GM12878 (cell line): Measurements from ENCODE around the gene DAAM2. TPM values are rescaled to one million over a fixed set of nuclear protein-coding genes. Genes with fewer than 3 reads are reported as not detected.

ENCODE experiments used
- ATAC-seq: fragments of 200-7000 bp; cut with Tn5 transposase; 3 replicates; pipeline ENCODE4 v1.9.1; 2020; ENCODE audit warnings: mild to moderate bottlenecking, moderate library complexity
- BruUV-seq: library from RNA; stranded (reverse); fragments of 400-500 nt; replicated peaks from 2 replicates; lab custom pipeline; 2021; lab: Mats Ljungman, UMichigan
- CTCF ChIA-PET: fragments of 300-600 bp; sonication (Branson Sonifier 250); formaldehyde crosslinking; extraction: SDS; loops from one replicate; lab custom pipeline; 2021; ENCODE audit warnings: inconsistent platforms; lab: Yijun Ruan, JAX
- POLR2A ChIA-PET: fragments of 350-600 bp; formaldehyde crosslinking; extraction: SDS; loops from one replicate; lab custom pipeline; 2021; ENCODE audit warnings: inconsistent platforms; lab: Charles Lee
- RAD21 ChIA-PET: fragments of 300-600 bp; sonication (Branson Sonifier 250); formaldehyde crosslinking; loops from one replicate; lab custom pipeline; 2023; ENCODE audit warnings: antibody characterized with exemption; ENCODE audit not compliant: unreplicated experiment; lab: Charles Lee
- SMC1A ChIA-PET: fragments of 300-600 bp; sonication (Branson Sonifier 250); formaldehyde crosslinking; loops from one replicate; lab custom pipeline; 2023; ENCODE audit not compliant: unreplicated experiment, uncharacterized antibody; lab: Charles Lee
- DNase-seq: peaks from one replicate; pipeline ENCODE4 v3.0.0-alpha.2; 2011; ENCODE audit warnings: low read depth, low spot score
- FAIRE-seq: peaks from 3 replicates; lab custom pipeline; 2011; peaks lifted over from hg19 to GRCh38; lab: Jason Lieb, UNC
- H2AFZ ChIP-seq: 2 replicates; pipeline ENCODE4 v1.6.0; 2011; ENCODE audit warnings: low read depth, low read length, control low read depth; ENCODE audit not compliant: control insufficient read depth
- H3K27ac ChIP-seq: 2 replicates; pipeline ENCODE4 v1.5.1; 2011; ENCODE audit warnings: control low read depth; ENCODE audit not compliant: control insufficient read depth, insufficient read depth
- H3K27me3 ChIP-seq, 2 experiments: replicated peaks in 1 of 2; 2 replicates each; pipeline versions ENCODE4 v1.6.0 to v1.6.1; 2011; ENCODE audit warnings: low read length in 1 of 2; ENCODE audit not compliant: control insufficient read depth in 2 of 2, insufficient read depth in 2 of 2
- H3K36me3 ChIP-seq, 2 experiments: 2 replicates each; pipeline ENCODE4 v1.5.1; 2011; ENCODE audit warnings: low read length in 1 of 2; ENCODE audit not compliant: control insufficient read depth in 2 of 2, insufficient read depth in 2 of 2
- H3K4me1 ChIP-seq: 2 replicates; pipeline ENCODE4 v1.6.1; 2011; ENCODE audit warnings: mild to moderate bottlenecking, low read length, moderate library complexity, mixed read lengths; ENCODE audit not compliant: control insufficient read depth, insufficient read depth
- H3K4me2 ChIP-seq: 2 replicates; pipeline ENCODE4 v1.6.0; 2011; ENCODE audit warnings: control low read depth; ENCODE audit not compliant: control insufficient read depth, insufficient read depth
- H3K4me3 ChIP-seq: fragments of 200-600 bp; sonication (generic); 2 replicates; pipeline ENCODE4 v1.5.1; 2016
- H3K79me2 ChIP-seq: 2 replicates; pipeline ENCODE4 v1.6.0; 2011; ENCODE audit warnings: low read length; ENCODE audit not compliant: control insufficient read depth, insufficient read depth
- H3K9ac ChIP-seq: 2 replicates; pipeline ENCODE4 v1.8.0; 2011; ENCODE audit warnings: low read length, control low read depth, mixed read lengths; ENCODE audit not compliant: control insufficient read depth, insufficient read depth
- H3K9me3 ChIP-seq: replicated peaks from 3 replicates; pipeline ENCODE4 v1.5.1; 2011; ENCODE audit warnings: mild to moderate bottlenecking, low read length; ENCODE audit not compliant: control insufficient read depth, insufficient read depth
- H4K20me1 ChIP-seq: 2 replicates; pipeline ENCODE4 v1.6.0; 2011; ENCODE audit not compliant: control insufficient read depth, insufficient read depth
- ATF7 ChIP-seq: fragments of 450-650 bp; IDR thresholded peaks from 2 replicates; pipeline ENCODE4 v1.6.1; 2016; ENCODE audit warnings: low read depth, mild to moderate bottlenecking
- CBX5 ChIP-seq: sonication (generic); IDR thresholded peaks from 2 replicates; pipeline ENCODE4 v1.6.1; 2016; ENCODE audit warnings: low read depth, moderate library complexity, mild to moderate bottlenecking, inconsistent platforms
- IRF5 ChIP-seq: fragments of 450-650 bp; IDR thresholded peaks from 2 replicates; pipeline ENCODE4 v1.6.1; 2017; ENCODE audit warnings: borderline replicate concordance
- JUNB ChIP-seq: IDR thresholded peaks from 2 replicates; pipeline ENCODE4 v1.6.1; 2016; ENCODE audit warnings: antibody characterized with exemption, mild to moderate bottlenecking
- MTA3 ChIP-seq: IDR thresholded peaks from 2 replicates; pipeline ENCODE4 v1.6.1; 2012; ENCODE audit warnings: low read length, inconsistent platforms, borderline replicate concordance
- NFIC ChIP-seq: IDR thresholded peaks from 2 replicates; pipeline ENCODE4 v1.6.1; 2012; ENCODE audit warnings: low read depth, mild to moderate bottlenecking, inconsistent platforms, low read length, moderate library complexity
- PML ChIP-seq: IDR thresholded peaks from 2 replicates; pipeline ENCODE4 v1.6.1; 2012; ENCODE audit warnings: low read length, inconsistent platforms
- PRDM15 ChIP-seq: fragments of 450-650 bp; formaldehyde crosslinking; IDR thresholded peaks from 2 replicates; pipeline ENCODE4 v1.4.0; 2020; ENCODE audit warnings: mild to moderate bottlenecking, moderate library complexity
- SMARCA5 ChIP-seq: fragments of 450-650 bp; IDR thresholded peaks from 2 replicates; pipeline ENCODE4 v1.6.1; 2017; ENCODE audit warnings: mild to moderate bottlenecking
- TBL1XR1 ChIP-seq: IDR thresholded peaks from 2 replicates; pipeline ENCODE4 v1.6.1; 2012; ENCODE audit warnings: low read depth, low read length, improper control_type of control experiment
- ZNF687 ChIP-seq: fragments of 450-650 bp; IDR thresholded peaks from 2 replicates; pipeline ENCODE4 v1.6.1; 2017; ENCODE audit warnings: mild to moderate bottlenecking, moderate library complexity
- WGBS: methylation state at CpG from one replicate; pipeline ENCODE4 v1.1.6; 2016; ENCODE audit warnings: low lambda C conversion rate; ENCODE audit not compliant: insufficient replicate concordance, insufficient coverage; ENCODE audit errors: missing lambda C conversion rate; 5-methylcytosine and 5-hydroxymethylcytosine counted together
- in situ Hi-C: fragments of 300-500 bp; cut with MboI; formaldehyde crosslinking; loops from 9 replicates; pipeline ENCODE4 v1.14.3; 2018; ENCODE audit warnings: mixed read lengths
- intact Hi-C: fragments of 100-400 bp; cut with micrococcal nuclease; formaldehyde crosslinking; loops from one replicate; pipeline ENCODE4 v1.14.2; 2022; ENCODE audit not compliant: unreplicated experiment
- polyA plus RNA-seq, 11 experiments: library from polyadenylated mRNA; depleted of rRNA in 4 of 11; unstranded in 6 of 11; stranded (reverse) in 5 of 11; fragments of >200 nt; fragmentation: Nextera tagmentation in 4 of 11; fragmentation: Illumina TruSeq in 1 of 11; extraction: Ambion mirVana in 4 of 11; extraction: Trizol in 1 of 11; gene quantifications; 1 replicate in 1 of 11; 2 replicates in 10 of 11; pipeline versions ENCODE4 v1.2.1 to v1.2.3, GENCODE V29; 2011 to 2016; ENCODE audit warnings: inconsistent platforms in 2 of 11, missing spikeins in 2 of 11, low read depth in 1 of 11
- total RNA-seq, 4 experiments: library from RNA; depleted of rRNA in 3 of 4; stranded (reverse); fragments of >200 nt in 3 of 4; fragmentation: Illumina TruSeq in 1 of 4; extraction: Trizol in 1 of 4; gene quantifications; 2 replicates each; pipeline versions ENCODE4 v1.2.1 to v1.2.3, GENCODE V29; 2013 to 2021

DAAM2 gene
- total and polyA plus RNA-seq, 10 of the 15 experiments (the other 5 are each of a cell fraction or from before 2014, with no cell fraction given) = 0.05 to 0.22 TPM; not detected in 8

GRCh38 chr6:39926668-39927067 lies 134.5 kb downstream of the DAAM2 start (continued):
- TF ChIP-seq PRDM15 (CRISPR knock-in tag) = no peak
- no peak for TF ChIP-seq SMARCA5
- TF ChIP-seq IRF5 = no peak

GRCh38 chr6:39927159-39927558 lies 135.0 kb downstream of the DAAM2 start:
- CTCF ChIA-PET = no interaction called here
- RAD21 ChIA-PET = no interaction called here
- TF ChIP-seq ATF7 (no peak), MTA3 (no peak), NFIC (no peak), ZNF687 (no peak), PML (no peak), CBX5 (no peak), TBL1XR1 (no peak), JUNB (no peak)
- intact Hi-C loops = no loop called here
- no TSS peak for BruUV-seq
- WGBS = 63% methylated on average over 8 of the region's 11 CpGs
- H4K20me1 ChIP-seq = no peaks in the 10 kb centered on the region
- ATAC-seq (no peak), FAIRE-seq (no peak), DNase-seq (no peak)
- no peak overlapping the region for H2AFZ ChIP-seq
- SMC1A ChIA-PET = no interaction called here
- in situ Hi-C loops = no loop called here
- no peaks in the 10 kb centered on the region for H3K9me3 ChIP-seq
- no peaks in the 10 kb centered on the region for H3K79me2 ChIP-seq
- H3K4me2 ChIP-seq = no peak overlapping the region
- H3K9ac ChIP-seq = no peak overlapping the region
- H3K27me3 ChIP-seq = no peaks in the 10 kb centered on the region; a peak in 1 of 4 replicates
- no peaks in the 10 kb centered on the region for H3K36me3 ChIP-seq
- no peaks in the 10 kb centered on the region for H3K4me1 ChIP-seq
- no peak overlapping the region for H3K4me3 ChIP-seq
- POLR2A ChIA-PET = no interaction called here
- H3K27ac ChIP-seq = no peak overlapping the region
